ENCODE results near the gene PAMR1. TPM values are rescaled to one million over a fixed set of nuclear protein-coding genes. Genes with fewer than 3 reads are reported as not detected.

Gene PAMR1
- total RNA-seq, 1 donor = 416 TPM

- DNase-seq (ENCODE audit: low read depth) = no peak
- H3K4me3 ChIP-seq (ENCODE audit: low read depth, low read length) = no peak overlapping the region
- no peak for TF ChIP-seq CTCF (IDR thresholded peaks at IDR 0.05; ENCODE audit: insufficient read depth, low read depth, low read length)
These were observed 17.7 kb downstream of the PAMR1 start for GRCh38 chr11:35507688-35508087.

GRCh38 chr11:35501776-35502175 lies 23.6 kb downstream of the PAMR1 start:
- no peak overlapping the region for H3K4me3 ChIP-seq (ENCODE audit: low read depth, low read length)
- DNase-seq (ENCODE audit: low read depth) = no peak
- no peak for TF ChIP-seq CTCF (IDR thresholded peaks at IDR 0.05; ENCODE audit: insufficient read depth, low read depth, low read length)

GRCh38 chr11:35500744-35501143 lies 24.7 kb downstream of the PAMR1 start:
- no peak for DNase-seq (ENCODE audit: low read depth)
- TF ChIP-seq CTCF (IDR thresholded peaks at IDR 0.05; ENCODE audit: insufficient read depth, low read depth, low read length) = no peak
- H3K4me3 ChIP-seq (ENCODE audit: low read depth, low read length) = no peak overlapping the region

GRCh38 chr11:35496416-35496815 lies 29.0 kb downstream of the PAMR1 start:
- DNase-seq (ENCODE audit: low read depth) = no peak
- no peak overlapping the region for H3K4me3 ChIP-seq (ENCODE audit: low read depth, low read length)
- no peak for TF ChIP-seq CTCF (IDR thresholded peaks at IDR 0.05; ENCODE audit: insufficient read depth, low read depth, low read length)

GRCh38 chr11:35494957-35495490 lies 30.4 kb downstream of the PAMR1 start:
- DNase-seq (ENCODE audit: low read depth) = no peak
- no peak for TF ChIP-seq CTCF (IDR thresholded peaks at IDR 0.05; ENCODE audit: insufficient read depth, low read depth, low read length)
- H3K4me3 ChIP-seq (ENCODE audit: low read depth, low read length) = no peak overlapping the region

GRCh38 chr11:35491231-35491871 lies 34.1 kb downstream of the PAMR1 start:
- no peak for TF ChIP-seq CTCF (IDR thresholded peaks at IDR 0.05; ENCODE audit: insufficient read depth, low read depth, low read length)
- no peak overlapping the region for H3K4me3 ChIP-seq (ENCODE audit: low read depth, low read length)
- peak; percentile 77 for DNase-seq (ENCODE audit: low read depth)

- H3K4me3 ChIP-seq (ENCODE audit: low read depth, low read length) = no peak overlapping the region
- peak; percentile 18 for DNase-seq (ENCODE audit: low read depth)
- no peak for TF ChIP-seq CTCF (IDR thresholded peaks at IDR 0.05; ENCODE audit: insufficient read depth, low read depth, low read length)
These were observed 37.3 kb downstream of the PAMR1 start for GRCh38 chr11:35488117-35488516.
